Neuronal stem cell (in vitro differentiated cells): ENCODE measurements around the gene ZNF469.

Source experiments
- DNase-seq: peaks from one replicate; pipeline ENCODE4 v3.0.0-alpha.2; 2013; ENCODE audit warnings: low spot score
- H2AFZ ChIP-seq: one replicate; pipeline ENCODE4 v1.6.1; 2013; ENCODE audit warnings: mild to moderate bottlenecking, low read length, inconsistent platforms
- H2AK5ac ChIP-seq: 2 replicates; pipeline ENCODE4 v1.6.1; 2013; ENCODE audit warnings: low read depth, mild to moderate bottlenecking, inconsistent platforms, low read length, moderate library complexity, mixed read lengths
- H2BK120ac ChIP-seq: 2 replicates; pipeline ENCODE4 v1.6.1; 2013; ENCODE audit warnings: low read depth, mild to moderate bottlenecking, inconsistent platforms, low read length, moderate library complexity, mixed read lengths
- H2BK12ac ChIP-seq: one replicate; pipeline ENCODE4 v1.6.1; 2013; ENCODE audit warnings: low read length, inconsistent platforms
- H2BK15ac ChIP-seq: 2 replicates; pipeline ENCODE4 v1.6.1; 2013; ENCODE audit warnings: mild to moderate bottlenecking, low read length, inconsistent platforms, mixed read lengths
- H2BK5ac ChIP-seq: one replicate; pipeline ENCODE4 v1.6.1; 2013; ENCODE audit warnings: inconsistent platforms, mild to moderate bottlenecking, low read length, moderate library complexity
- H3K14ac ChIP-seq: one replicate; pipeline ENCODE4 v1.6.1; 2013; ENCODE audit warnings: low read length, inconsistent platforms
- H3K18ac ChIP-seq: 2 replicates; pipeline ENCODE4 v1.6.1; 2013; ENCODE audit warnings: low read length, inconsistent platforms
- H3K23ac ChIP-seq: 2 replicates; pipeline ENCODE4 v1.6.1; 2013; ENCODE audit warnings: low read depth, mild to moderate bottlenecking, mixed read lengths, low read length, inconsistent platforms; ENCODE audit not compliant: poor library complexity
- H3K27ac ChIP-seq: replicated peaks from 3 replicates; pipeline ENCODE4 v1.5.1; 2013; ENCODE audit warnings: low read length, inconsistent platforms
- H3K27me3 ChIP-seq, 3 experiments: 2 replicates each; pipeline ENCODE4 v1.6.1; 2013; ENCODE audit warnings: low read length in 3 of 3, mild to moderate bottlenecking in 2 of 3, inconsistent platforms in 1 of 3, low read depth in 1 of 3, mixed read lengths in 1 of 3, moderate library complexity in 1 of 3; ENCODE audit not compliant: control insufficient read depth in 3 of 3, insufficient read depth in 3 of 3
- H3K36me3 ChIP-seq, 2 donors: replicated peaks in 1 of 2; 2 replicates each; pipeline ENCODE4 v1.6.1; 2013; ENCODE audit warnings: low read length in 2 of 2; ENCODE audit not compliant: control insufficient read depth in 2 of 2, insufficient read depth in 2 of 2
- H3K4ac ChIP-seq: 2 replicates; pipeline ENCODE4 v1.6.1; 2013; ENCODE audit warnings: inconsistent platforms, mild to moderate bottlenecking, low read length, moderate library complexity
- H3K4me1 ChIP-seq, 2 donors: 1 replicate in 1 of 2; 2 replicates in 1 of 2; pipeline ENCODE4 v1.6.1; 2013; ENCODE audit warnings: low read length in 2 of 2, low read depth in 1 of 2; ENCODE audit not compliant: control insufficient read depth in 2 of 2, insufficient read depth in 1 of 2
- H3K4me2 ChIP-seq: one replicate; pipeline ENCODE4 v1.6.1; 2013; ENCODE audit warnings: mild to moderate bottlenecking, low read length, inconsistent platforms; ENCODE audit not compliant: insufficient read depth, poor library complexity, severe bottlenecking
- H3K4me3 ChIP-seq, 2 donors: 2 replicates each; pipeline ENCODE4 v1.5.1; 2013; ENCODE audit warnings: low read length in 2 of 2, mild to moderate bottlenecking in 2 of 2, inconsistent platforms in 1 of 2, moderate library complexity in 1 of 2
- H3K79me1 ChIP-seq: one replicate; pipeline ENCODE4 v1.6.1; 2013; ENCODE audit warnings: low read depth, mild to moderate bottlenecking, inconsistent platforms, low read length, moderate library complexity
- H3K9ac ChIP-seq: one replicate; pipeline ENCODE4 v1.6.1; 2013; ENCODE audit warnings: mild to moderate bottlenecking, low read depth, low read length, inconsistent platforms; ENCODE audit not compliant: poor library complexity
- H3K9me3 ChIP-seq, 2 donors: replicated peaks in 1 of 2; 2 replicates each; pipeline versions ENCODE3 to v1.6.1; 2013; ENCODE audit warnings: low read length in 2 of 2, mild to moderate bottlenecking in 2 of 2, inconsistent platforms in 1 of 2, low read depth in 1 of 2, mixed read lengths in 1 of 2, moderate library complexity in 1 of 2; ENCODE audit not compliant: control insufficient read depth in 2 of 2, insufficient read depth in 1 of 2
- H4K8ac ChIP-seq: one replicate; pipeline ENCODE4 v1.6.1; 2013; ENCODE audit warnings: low read depth, mild to moderate bottlenecking, inconsistent platforms, low read length, moderate library complexity
- H4K91ac ChIP-seq: one replicate; pipeline ENCODE4 v1.6.1; 2013; ENCODE audit warnings: low read length, low read depth, mild to moderate bottlenecking, inconsistent platforms; ENCODE audit not compliant: poor library complexity
- WGBS, 2 donors: extraction: QIAGEN DNeasy Blood & Tissue Kit; methylation state at CpG; one replicate each; pipeline ENCODE4 v1.1.7; 2013; ENCODE audit warnings: missing lambda C conversion rate in 2 of 2, mixed read lengths in 1 of 2; ENCODE audit not compliant: insufficient read length in 2 of 2, insufficient replicate concordance in 1 of 2; ENCODE audit errors: extremely low coverage in 2 of 2; 5-methylcytosine and 5-hydroxymethylcytosine counted together

The ZNF469 gene

DNA sequence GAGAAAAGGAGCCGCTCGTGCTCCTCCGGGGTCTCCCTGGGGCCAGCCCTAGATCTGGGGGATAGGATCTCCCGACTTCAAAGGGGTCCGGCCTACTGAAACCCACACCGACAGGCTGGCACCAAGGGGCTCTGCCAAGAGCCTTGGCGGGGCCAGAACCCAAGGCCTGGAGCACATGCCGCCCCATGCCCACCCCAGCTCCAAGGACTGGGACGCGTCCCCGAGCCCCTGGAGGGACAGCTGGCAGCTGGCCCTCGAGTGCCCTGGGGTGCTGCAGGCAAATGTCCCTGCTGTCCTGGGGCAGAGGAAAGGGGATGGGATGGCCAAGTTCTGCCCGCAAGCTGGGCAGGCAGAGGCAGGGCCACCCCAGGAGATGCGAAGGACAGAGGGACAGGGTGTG, 38.5 kb downstream of the ZNF469 start:
- Histone ChIP-seq H3K9me3 (no peaks in the 10 kb centered on the region), H3K79me1 (peaks cover 2% of the 10 kb centered on the region), H4K91ac (no peak overlapping the region), H2AK5ac (peak overlapping the region; percentile 79), H2BK12ac (no peak overlapping the region), H2BK5ac (no peak overlapping the region), H3K36me3 (no peaks in the 10 kb centered on the region), H3K27me3 (peaks cover 0 to 14% (median 0%) of the 10 kb centered on the region in 3 experiments), H3K9ac (no peak overlapping the region), H3K4me1 (no peaks in the 10 kb centered on the region), H3K23ac (no peak overlapping the region), H2BK120ac (no peak overlapping the region), H3K4me3 (no peak overlapping the region), H3K4ac (no peak overlapping the region), H4K8ac (no peak overlapping the region), H3K18ac (peak overlapping the region; percentile 24), H2BK15ac (no peak overlapping the region), H3K27ac (no peak overlapping the region), H2AFZ (no peak overlapping the region), H3K14ac (no peak overlapping the region), H3K4me2 (no peak overlapping the region)
- WGBS, 2 donors, result no CpG with 5 or more reads among the region's 14 CpGs
- no peak for DNase-seq

DNA sequence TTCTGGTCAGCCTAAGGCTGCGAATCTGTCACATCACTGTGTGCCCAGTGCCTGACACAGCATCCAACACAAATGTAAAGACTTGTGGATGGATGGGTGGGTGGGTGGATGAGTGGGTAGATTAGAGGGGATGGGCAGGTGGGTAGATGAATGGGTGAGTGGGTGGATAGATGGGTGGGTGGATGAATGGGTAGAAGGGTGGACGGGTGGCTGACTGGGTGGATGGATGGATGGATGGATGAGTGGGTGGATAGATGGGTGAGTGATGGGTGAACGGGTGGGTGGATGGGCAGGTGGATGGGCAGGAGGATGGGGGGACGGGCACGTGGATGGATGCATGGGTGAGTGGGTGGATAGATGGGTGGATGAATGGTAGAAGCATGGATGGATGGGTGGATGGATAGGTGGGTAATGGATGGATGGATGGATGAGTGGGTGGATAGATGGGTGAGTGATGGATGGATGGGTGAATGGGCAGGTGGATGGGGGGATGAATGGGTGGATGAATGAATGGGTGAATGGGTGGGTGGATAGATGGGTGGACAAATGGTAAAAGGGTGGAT, 39.2 kb downstream of the ZNF469 start:
- Histone ChIP-seq H2AFZ (no peak overlapping the region), H3K23ac (no peak overlapping the region), H2BK15ac (no peak overlapping the region), H2AK5ac (no peak overlapping the region), H3K4ac (no peak overlapping the region), H3K18ac (no peak overlapping the region), H3K9me3 (no peaks in the 10 kb centered on the region), H4K8ac (no peak overlapping the region), H2BK5ac (no peak overlapping the region), H2BK120ac (no peak overlapping the region), H4K91ac (no peak overlapping the region), H3K36me3 (no peaks in the 10 kb centered on the region), H3K27me3 (peaks cover 0 to 8% (median 0%) of the 10 kb centered on the region in 3 experiments), H3K79me1 (peaks cover 2% of the 10 kb centered on the region), H3K14ac (no peak overlapping the region), H3K4me2 (no peak overlapping the region), H3K27ac (no peak overlapping the region), H3K4me3 (no peak overlapping the region), H3K9ac (no peak overlapping the region), H2BK12ac (no peak overlapping the region), H3K4me1 (no peaks in the 10 kb centered on the region)
- DNase-seq, result no peak
- no CpG with 5 or more reads among the region's 5 CpGs for WGBS, 2 donors

- no peak for DNase-seq
- no peak overlapping the region for H2AFZ ChIP-seq
- WGBS, 2 donors, result no CpG with 5 or more reads among the region's 3 CpGs
These were observed 40.1 kb downstream of the ZNF469 start for GRCh38 chr16:88422733-88423447.

GRCh38 chr16:88423448-88423850, 40.7 kb downstream of the ZNF469 start:
- H3K4me1 ChIP-seq, result no peaks in the 10 kb centered on the region
- no peak overlapping the region for H3K23ac ChIP-seq
- H3K27ac ChIP-seq, result no peak overlapping the region
- no peak overlapping the region for H2BK12ac ChIP-seq
- no peak overlapping the region for H3K14ac ChIP-seq
- H3K9ac ChIP-seq, result no peak overlapping the region
- H2AK5ac ChIP-seq, result peak overlapping the region; percentile 2
- no peak overlapping the region for H2AFZ ChIP-seq
- no peak for DNase-seq
- WGBS, 2 donors, result no CpG with 5 or more reads among the region's 6 CpGs
- H2BK120ac ChIP-seq, result no peak overlapping the region
- no peak overlapping the region for H2BK15ac ChIP-seq
- H3K4ac ChIP-seq, result no peak overlapping the region
- no peak overlapping the region for H4K8ac ChIP-seq
- no peak overlapping the region for H3K4me3 ChIP-seq
- H3K18ac ChIP-seq, result no peak overlapping the region
- H3K36me3 ChIP-seq, result no peaks in the 10 kb centered on the region
- H3K27me3 ChIP-seq, result peaks cover 0 to 8% (median 0%) of the 10 kb centered on the region in 3 experiments
- no peak overlapping the region for H3K4me2 ChIP-seq
- H2BK5ac ChIP-seq, result no peak overlapping the region
- H3K79me1 ChIP-seq, result peaks cover 2% of the 10 kb centered on the region
- no peak overlapping the region for H4K91ac ChIP-seq
- H3K9me3 ChIP-seq, result no peaks in the 10 kb centered on the region

More at GRCh38 chr16:88422733-88423447, 40.1 kb downstream of the ZNF469 start:
- Histone ChIP-seq H3K9ac (no peak overlapping the region), H3K23ac (no peak overlapping the region), H3K4ac (no peak overlapping the region), H3K9me3 (no peaks in the 10 kb centered on the region), H3K18ac (no peak overlapping the region), H3K27ac (no peak overlapping the region), H2AK5ac (peak overlapping the region; percentile 2), H3K27me3 (peaks cover 0 to 8% (median 0%) of the 10 kb centered on the region in 3 experiments), H2BK12ac (no peak overlapping the region), H4K91ac (no peak overlapping the region), H2BK5ac (no peak overlapping the region), H3K4me3 (no peak overlapping the region), H3K79me1 (peaks cover 2% of the 10 kb centered on the region), H4K8ac (no peak overlapping the region), H2BK120ac (no peak overlapping the region), H3K4me2 (no peak overlapping the region), H2BK15ac (no peak overlapping the region), H3K14ac (no peak overlapping the region), H3K4me1 (no peaks in the 10 kb centered on the region), H3K36me3 (no peaks in the 10 kb centered on the region)
